Vagina (tissue), 2 donors: Measurements from ENCODE around the gene PPY.

ENCODE experiments used
- POLR2A ChIP-seq, 2 donors: fragments of 450-650 bp; IDR thresholded peaks; one replicate each; pipeline ENCODE4 v1.6.1; 2017; ENCODE audit warnings: antibody characterized with exemption in 2 of 2, mild to moderate bottlenecking in 2 of 2, moderate library complexity in 2 of 2
- POLR2AphosphoS5 ChIP-seq, 2 donors: sonication (generic); formaldehyde crosslinking; IDR thresholded peaks; one replicate each; pipeline ENCODE4 v1.9.0; 2017; ENCODE audit warnings: antibody characterized with exemption in 2 of 2, mild to moderate bottlenecking in 2 of 2, low read depth in 1 of 2; ENCODE audit not compliant: insufficient read depth in 1 of 2

DNA sequence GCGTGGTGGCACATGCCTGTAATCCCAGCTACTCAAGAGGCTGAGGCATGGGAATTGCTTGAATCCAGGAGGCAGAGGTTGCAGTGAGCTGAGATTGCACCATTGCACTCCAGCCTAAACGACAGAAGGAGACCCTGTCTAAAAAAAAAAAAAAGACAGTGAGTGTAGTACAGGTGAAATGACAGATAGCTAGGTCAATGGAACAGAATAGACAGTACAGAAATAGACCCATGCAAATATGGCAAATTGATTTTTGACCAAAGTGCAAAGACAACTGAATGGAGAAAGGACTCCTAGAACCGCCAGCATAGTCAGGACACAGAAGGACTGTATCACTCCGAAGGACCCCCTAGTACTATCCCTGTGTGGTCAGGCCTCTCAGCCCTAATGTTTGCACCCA is 28.1 kb upstream of the PPY start:
- TF ChIP-seq POLR2A (IDR thresholded peaks at IDR 0.05) = no peak
- TF ChIP-seq POLR2AphosphoS5 (IDR thresholded peaks at IDR 0.05; ENCODE audit: insufficient read depth in 1 of 2, low read depth in 1 of 2) = no peak
